HG03378 (cell line): ENCODE measurements around the gene ERI2.

Experiments used
- ATAC-seq: cut with Tn5 transposase; IDR thresholded peaks from one replicate; pipeline ENCODE4 v1.9.1; 2021; ENCODE audit warnings: mild to moderate bottlenecking, moderate library complexity; ENCODE audit not compliant: unreplicated experiment

Gene ERI2, protein sequence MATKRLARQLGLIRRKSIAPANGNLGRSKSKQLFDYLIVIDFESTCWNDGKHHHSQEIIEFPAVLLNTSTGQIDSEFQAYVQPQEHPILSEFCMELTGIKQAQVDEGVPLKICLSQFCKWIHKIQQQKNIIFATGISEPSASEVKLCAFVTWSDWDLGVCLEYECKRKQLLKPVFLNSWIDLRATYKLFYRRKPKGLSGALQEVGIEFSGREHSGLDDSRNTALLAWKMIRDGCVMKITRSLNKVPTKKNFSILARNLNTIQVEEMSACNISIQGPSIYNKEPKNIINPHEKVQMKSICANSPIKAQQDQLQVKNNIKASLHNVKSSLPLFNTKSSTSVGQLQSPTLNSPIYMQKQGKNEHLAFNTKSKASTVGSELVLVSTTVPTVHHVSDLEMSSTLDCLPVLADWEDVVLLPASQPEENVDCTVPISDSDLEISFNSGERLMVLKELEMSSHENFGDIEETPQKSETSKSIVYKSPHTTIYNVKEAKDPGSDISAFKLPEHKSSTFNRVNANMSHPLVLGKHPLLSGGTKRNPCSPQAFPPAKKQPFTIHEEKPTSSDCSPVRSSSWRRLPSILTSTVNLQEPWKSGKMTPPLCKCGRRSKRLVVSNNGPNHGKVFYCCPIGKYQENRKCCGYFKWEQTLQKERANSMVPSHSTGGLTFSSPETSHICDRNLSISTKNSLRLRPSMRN

DNA sequence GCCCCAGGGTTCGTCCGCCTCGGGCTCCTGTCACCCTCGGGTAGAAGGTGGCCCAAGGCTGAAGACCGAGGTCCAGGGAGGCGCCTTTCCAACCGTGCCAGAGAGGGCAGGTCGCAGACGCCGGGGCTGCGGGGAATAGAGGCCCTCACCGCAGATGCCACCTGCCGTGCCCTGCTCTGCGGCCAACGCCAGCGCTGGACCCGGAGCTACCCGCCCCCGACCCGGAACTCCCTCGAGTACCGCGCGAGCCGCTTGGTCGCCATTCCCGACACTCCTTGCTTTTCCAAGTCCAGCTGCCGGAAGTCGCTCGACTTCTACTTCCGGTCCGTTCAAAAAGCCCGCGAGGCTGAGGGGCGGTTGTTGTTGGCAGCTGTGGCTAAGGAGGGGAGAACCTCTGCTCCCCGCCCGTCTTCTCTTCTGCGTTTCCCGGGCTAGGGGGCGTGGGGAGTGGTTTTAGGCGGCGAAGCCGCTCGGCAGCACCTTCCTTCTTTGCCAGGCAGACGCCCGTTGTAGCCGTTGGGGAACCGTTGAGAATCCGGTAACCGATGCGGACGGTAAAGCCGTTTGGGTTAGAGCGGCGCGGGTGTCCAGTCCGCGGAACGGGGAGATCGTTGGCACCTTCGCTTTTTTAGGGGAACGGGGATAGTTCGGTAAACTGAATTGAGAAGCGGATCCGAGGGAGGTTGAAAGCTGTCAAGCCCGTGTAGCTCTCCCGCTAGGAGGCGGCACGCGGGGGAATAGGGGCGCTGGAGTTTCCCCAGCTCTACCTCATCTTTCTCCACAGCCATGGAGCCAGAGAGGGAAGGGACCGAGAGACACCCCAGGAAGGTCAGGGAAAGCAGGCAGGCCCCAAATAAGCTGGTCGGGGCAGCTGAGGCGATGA lies at the start of gene ERI2, which contains the start of gene REXO5:
Gene ERI2 (minus strand): TSS at position 305 of the 883 bp plus-strand sequence. CDS start 42 bp downstream, at position 263.
Gene REXO5 (plus strand): TSS at position 360 of the 883 bp plus-strand sequence. CDS start 427 bp downstream, at position 787.
- peak; percentile 67 for ATAC-seq

DNA sequence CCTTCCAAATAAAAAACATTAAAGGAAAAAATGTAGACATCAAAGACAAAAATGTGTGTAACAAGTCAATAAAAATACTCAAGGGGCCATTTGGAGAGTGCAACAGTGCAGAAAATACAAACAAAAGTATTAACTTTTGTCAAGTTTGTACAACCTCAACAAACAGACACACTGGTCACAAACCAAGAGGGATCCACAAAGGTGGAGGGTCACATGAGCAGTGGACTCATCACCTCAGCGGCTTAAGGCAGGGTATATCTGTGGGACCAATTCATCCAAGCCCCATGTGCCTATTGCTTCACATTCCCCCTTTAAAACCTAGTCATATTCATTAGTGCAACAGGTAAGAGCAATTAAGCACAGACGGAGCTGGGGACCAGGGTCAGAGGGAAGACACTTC lies 48.7 kb upstream of the ERI2 start:
- no peak for ATAC-seq

DNA sequence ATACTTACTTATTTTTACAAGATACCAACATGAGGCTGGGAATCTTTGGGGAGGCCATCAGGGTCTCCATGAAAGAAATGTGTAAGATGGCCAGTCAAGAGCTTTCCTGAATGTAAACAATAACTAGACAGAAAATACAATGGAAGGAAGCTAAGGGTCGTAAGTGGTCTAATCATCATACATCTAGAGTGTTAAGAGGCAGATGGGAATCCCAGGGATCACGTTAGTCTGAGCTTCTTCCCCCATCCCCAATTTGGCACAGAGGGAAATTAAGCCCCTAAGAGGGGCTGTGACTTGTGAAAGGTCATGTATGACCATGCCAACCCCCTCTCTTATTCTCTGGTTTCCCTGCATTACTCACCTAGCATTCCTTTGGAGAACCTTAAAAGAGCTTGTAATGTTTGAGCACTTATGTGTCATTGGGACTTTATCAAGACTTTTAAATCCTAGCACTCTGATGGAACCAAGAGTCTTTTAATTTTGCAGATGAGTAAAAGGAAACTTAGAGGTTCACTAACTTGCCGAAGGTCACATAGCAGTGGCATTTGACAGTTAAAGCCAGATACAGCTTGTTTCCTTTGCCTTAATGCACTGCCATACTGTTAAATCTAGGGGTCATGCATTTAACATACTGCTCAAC lies 47.8 kb upstream of the ERI2 start:
- ATAC-seq = no peak

DNA sequence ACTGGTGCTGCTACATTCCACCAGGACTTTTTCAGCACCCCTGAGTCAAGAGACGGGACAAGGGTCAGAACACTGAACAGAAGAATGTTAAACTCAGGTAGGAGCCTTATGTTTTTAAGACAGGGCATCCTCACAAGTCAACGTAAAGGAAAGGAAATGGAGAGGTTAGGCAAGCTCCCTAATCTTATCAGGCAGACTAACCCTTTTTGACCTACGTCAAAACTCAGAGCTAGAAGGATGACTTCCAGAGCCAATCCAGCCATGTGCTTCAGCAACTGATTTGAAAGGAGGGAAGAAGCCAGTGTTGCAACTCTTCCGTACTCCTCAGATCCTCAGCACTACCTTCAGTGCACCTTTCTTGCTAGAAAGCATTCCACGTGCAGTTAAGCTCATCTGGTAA lies 46.9 kb upstream of the ERI2 start:
- no peak for ATAC-seq

DNA sequence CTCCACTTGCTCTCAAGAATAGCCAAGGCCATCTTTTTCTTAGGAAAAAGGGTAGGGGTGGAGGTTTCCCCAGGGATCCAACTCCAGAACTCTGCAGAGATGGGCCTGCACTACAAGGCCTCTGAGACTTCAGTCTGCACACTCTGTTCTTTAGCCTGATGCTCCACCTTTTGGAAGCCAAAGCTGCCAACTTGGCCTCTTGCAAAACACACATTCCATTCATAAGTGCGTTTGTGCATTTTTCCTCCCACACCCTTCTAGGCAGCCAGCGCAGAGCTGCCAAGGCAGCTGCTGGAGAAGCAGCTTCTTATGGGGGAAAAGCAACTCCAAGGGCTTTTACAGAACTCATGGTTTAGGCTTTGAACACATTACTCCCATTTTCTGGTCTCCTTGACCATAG lies 45.3 kb upstream of the ERI2 start:
- ATAC-seq = no peak

DNA sequence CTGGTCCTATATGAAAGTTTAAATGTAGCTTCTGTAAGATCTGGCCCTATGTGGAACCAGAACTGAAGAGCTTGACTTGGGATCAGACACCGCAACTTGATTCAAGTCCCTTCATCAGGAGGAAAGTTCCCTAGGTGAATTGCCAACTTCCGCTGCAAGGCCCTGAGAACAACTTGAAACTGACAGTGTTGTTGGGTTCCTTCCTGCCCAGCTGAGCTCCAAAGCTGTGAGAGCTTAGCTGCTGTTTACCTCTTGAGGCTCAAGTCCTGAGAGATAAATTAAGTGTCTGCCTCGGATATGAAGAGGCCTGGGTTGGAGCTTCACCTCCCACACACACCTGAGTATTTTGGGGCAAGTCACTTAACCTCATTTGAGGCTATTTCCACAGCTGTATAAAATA lies 44.7 kb upstream of the ERI2 start:
- no peak for ATAC-seq

DNA sequence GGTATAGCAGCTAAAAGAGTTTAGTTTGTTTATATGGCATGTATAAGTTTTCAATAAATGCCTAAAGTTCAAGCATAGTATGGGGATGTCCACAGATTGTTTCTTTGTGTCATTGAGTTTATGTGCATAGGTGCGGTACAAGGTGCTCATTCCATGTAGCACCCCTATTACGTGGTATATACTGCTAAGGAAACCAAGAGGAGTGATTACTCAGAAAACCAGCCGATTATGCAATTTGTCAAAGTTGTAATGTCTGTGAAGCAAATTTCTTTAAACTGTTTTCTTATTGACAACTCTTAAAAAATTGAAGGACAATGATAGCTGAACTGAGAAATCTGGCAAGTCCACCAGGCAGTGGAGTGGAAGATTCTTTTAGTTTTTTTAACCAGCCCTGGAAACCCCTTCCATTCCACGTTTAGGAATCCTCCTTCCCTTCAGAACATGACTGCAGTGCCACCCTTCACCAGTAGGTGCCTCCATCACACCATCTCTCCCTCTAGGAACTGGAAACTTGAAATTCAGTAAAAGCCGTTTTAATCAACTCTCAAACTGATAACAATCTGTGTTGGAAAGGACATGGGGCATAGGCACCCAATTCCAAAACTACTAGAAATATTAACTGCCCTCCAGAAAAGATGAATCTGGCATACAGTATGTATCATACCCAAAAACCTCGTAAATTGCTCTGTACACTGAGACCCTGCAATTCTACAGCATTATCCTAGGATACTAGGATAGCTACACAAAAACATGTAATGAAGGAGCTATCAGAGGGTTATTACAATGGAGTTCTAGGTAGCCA lies 43.5 kb upstream of the ERI2 start:
- no peak for ATAC-seq

DNA sequence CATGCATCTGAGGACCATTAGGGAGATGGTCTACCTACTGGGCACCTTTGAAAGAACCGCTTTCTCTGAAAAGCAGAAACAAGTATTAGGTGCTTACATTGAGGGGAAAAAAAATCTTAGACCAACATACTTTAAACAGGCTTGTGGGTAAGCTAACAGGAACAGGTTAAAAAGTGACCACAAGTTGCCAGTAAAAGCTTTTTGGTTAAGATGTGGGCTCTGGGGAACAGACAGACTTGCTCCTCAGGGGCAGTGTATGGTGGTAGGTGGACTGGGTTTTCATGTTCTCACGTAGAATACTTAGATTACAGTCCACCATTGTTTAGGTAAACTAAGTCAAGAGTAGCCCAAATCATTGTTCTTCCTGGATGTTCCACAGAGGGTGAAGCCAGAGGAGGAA lies 41.3 kb upstream of the ERI2 start:
- ATAC-seq = no peak

DNA sequence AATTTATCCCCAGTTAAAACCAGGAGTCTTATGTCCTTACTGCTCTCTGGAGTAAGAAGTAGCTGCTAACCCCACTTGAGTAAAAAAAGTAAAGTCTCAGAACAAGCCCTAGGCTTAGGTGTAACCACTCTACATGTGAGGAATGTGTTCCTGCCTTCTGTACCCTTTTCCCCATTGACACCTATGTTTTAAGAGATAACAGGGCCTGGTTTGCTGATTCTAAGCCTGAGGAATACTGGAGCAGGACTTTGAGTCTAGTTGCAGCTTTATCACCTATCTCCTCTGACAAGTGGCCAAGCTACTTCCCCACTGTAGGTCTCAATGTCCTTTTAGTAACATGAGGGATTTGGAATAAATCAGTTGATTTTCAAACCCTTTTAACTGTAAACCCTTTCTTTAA lies 40.3 kb upstream of the ERI2 start:
- ATAC-seq = no peak

DNA sequence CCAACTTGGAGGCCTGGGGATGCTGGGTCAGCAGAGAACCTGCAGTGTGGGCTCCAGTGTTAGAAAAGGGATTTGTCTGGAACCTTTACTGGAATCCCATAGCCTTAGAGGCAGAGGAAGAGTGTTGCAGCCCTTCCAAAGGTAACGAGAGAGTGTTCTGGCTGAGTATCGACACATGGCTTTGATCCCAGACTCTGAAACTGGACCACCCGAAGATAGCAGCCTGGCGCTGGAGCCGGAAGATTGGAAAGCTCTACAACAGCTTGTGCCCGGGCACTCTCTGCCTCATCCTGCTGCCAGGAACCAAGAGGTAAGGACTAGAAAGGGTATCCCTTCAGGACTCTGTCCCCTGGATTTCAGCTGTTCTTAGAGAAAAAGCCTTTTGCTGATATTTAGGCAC lies 39.8 kb upstream of the ERI2 start:
- no peak for ATAC-seq

DNA sequence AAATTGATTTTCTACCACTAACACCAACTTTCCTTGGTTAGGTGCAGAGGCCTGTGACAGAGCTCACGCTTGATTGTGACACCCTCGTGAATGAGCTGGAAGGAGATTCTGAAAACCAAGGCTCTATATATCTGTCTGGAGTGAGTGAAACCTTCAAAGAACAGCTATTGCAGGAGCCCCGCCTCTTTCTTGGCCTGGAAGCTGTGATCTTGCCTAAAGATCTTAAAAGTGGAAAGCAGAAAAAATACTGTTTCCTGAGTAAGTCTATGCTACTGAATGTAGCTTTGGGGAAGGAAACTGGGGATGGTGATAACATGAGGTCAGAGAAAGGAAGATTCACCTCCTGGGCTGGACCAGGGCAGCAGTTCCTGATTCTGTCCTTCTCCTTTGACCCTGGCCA lies 38.3 kb upstream of the ERI2 start:
- no peak for ATAC-seq

DNA sequence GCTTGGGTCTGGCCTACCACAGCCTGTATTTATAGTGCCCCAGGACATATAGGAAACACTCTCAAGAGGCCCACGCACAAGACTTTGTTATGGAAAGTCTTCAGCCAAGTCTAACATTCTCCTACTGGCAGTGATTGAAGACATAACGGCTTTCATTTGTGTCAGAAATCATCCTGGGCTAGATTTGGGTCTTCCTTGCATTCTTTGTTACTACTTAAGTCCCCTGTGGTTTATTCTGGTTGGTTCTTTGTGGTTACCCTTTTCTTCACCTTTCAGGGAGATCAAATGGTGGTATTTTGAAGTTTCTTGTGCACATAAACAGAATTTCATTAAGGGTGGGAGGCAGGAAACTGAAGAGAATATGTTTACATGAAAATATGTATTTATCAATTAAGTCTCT lies 37.8 kb upstream of the ERI2 start:
- ATAC-seq = no peak

DNA sequence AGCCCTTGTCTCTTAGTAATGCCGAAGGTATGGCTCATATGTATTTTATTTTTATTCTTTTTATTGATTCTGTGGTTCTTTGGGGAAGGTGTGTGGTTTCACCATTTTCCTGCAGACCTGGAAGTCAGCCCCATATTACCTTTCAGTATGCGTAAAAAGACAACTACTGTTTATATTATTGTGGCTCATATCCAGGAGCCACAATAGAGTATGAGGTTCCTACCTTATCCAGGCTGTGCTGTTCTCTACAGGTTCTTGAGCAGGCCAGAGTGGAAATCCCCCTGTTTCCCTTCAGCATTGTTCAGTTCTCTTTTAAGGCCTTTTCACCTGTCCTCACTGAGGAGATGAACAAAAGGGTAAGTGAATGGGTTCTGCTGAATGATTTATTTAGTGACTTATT lies 33.2 kb upstream of the ERI2 start:
- ATAC-seq = no peak

DNA sequence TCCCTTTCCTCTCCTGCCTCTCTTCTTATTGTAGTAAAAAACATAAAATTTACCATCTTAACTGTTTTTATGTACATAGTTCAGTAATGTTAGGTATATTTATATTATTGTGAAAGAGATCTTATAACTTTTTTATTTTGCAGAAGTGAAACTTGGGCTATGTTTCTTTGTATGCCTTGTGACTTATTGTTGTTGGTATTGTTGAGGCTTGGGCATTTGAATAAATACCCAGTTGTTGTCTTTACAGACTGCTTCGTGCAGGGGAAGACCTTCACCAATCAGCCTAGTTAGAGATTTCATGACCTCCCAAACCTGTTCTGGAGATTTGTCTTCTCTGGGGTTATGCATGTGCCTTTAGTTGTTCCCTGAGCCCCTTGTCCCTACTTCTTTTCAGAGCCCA lies 32.0 kb upstream of the ERI2 start:
- ATAC-seq = no peak

DNA sequence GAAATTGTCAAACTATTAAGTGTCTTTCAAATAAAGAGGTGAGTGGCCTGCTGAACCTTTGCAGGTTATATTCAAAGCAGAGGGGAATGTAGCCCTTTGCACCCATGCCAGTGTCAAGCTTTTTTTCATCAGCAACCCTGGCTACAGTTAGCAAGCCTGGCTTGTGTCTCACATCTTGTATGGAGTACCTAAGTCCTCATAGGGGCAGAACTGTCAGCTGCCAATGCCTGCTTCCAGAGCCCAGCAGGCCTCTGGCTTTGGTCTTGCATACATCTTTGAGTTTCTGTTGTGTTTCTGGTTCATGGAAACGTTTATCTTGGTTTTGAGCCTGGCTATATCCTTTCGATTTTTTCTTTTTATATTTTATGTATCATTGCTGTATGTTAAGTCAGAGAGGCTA lies 26.8 kb upstream of the ERI2 start:
- ATAC-seq = no peak

DNA sequence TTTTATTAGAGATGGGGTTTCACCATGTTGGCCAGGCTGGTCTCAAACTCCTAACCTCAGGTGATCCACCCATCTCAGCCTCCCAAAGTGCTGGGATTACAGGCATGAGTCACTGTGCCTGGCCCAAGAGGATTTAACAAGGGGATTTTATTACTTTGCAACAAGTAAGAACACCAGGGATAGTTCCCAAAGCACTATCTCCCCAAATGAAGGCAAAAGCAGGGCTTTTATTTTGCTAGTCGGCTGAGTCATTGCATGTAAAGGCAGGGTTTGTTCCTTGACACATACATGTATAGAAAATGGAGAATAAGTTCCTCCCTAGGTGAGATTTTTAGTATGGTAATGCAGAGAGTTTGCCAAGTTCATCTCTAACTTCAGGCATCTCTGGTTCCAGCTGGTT lies 24.1 kb upstream of the ERI2 start:
- no peak for ATAC-seq

DNA sequence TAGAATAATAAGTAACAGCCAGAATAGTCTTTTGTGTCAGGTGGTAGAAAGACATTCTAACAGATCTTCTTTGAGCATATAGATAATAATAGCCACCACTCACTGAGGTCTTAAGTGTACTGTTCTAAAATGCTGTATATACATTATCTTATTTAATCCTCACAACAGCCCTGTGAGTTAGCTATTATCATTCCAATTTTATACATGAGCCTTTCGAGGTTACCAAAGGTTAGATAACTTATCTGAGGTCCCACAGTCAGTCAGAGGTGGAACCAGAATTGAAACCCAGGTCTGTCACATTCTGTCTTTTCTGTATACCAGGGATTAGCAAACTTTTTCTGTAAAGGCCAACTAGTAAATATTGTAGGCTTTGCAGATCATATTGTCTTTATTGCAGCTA lies 23.3 kb upstream of the ERI2 start:
- no peak for ATAC-seq

DNA sequence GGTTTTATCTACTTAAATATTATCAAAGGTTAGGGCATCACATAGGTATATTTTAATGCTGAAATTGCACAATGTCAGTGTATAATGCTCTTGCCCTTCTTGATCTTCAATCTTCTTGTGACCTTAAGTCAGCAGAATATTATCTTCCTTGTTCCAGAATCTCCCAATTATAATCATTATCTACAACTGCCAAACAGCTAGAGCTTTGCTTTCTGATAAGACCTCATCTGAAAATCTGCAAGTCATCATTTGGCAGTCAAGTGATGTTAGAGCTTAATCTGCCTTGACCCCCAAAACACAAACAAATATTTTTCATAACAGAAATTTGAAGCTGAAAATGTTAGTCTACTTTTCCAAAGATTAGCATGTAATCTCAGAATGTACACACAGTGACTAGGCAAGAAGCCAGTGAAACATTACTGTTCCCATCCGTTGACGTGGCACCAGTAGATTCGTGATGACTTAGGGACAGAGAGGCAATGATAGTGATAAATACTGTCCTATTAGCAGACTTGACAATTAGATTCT lies 19.8 kb upstream of the ERI2 start:
- no peak for ATAC-seq

DNA sequence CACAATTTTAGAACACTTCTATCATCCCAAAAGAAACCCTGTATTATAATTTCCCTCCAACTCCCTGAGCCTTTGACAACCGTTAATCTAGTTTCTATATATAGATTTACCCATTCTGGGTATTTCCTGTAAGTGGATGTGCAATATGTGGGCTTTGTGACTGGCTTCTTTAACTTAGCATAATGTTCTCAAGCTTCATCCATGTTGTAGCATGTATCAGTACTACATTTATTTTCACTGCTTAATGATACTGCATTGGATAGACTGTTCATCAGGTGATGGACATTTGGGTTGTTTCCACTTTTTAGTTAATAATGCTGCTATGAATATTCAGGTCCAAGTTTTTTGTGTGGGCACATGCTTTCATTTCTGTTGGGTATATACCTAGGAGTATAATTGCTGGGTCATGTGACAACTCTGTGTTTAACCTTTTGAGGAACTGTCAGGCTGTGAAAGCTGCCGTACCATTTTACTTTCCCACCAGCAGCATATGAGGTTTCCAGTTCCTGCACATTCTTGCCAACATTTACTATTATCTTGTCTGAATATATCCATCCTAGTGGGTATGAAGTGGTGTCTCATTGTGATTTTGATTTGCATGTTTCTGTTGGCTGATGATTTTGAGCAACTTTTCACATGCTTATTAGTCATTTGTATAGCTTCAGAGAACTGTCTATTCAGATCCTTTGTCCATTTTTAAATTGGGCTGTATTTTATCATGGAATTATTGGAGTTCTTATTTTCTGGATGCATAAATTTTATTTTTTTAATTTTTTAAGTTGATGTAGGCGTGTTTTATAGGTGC lies 16.5 kb upstream of the ERI2 start:
- ATAC-seq = no peak
